Adipose tissue (tissue), 3 donors: ENCODE results near the gene RNF149. TPM values are rescaled to one million over a fixed set of nuclear protein-coding genes. Genes with fewer than 3 reads are reported as not detected.
A peak's percentile ranks its signal among the peaks of the same experiment; 100 is the strongest.
"Not testable (repeated sequence)": the region's sequence is repeated elsewhere in the genome, so short reads cannot be mapped to it uniquely, and the experiment has no call there.

Experiments used
- H3K27ac ChIP-seq: one replicate; pipeline ENCODE4 v1.5.1; 2013; ENCODE audit warnings: low read depth, low read length
- whole genome bisulfite sequencing, 3 donors: extraction: QIAGEN DNeasy Blood & Tissue Kit; methylation state at CpG; one replicate each; pipeline ENCODE4 v1.1.7; 2013; 5-methylcytosine and 5-hydroxymethylcytosine counted together
- polyA plus RNA-seq, 3 donors: library from polyadenylated mRNA; stranded (reverse); fragments of 200-250 nt; gene quantifications; one replicate each; pipeline ENCODE4 v1.2.3, GENCODE V29; 2013
- donor health status: healthy with polysubstance abuse.
- donor health status: Bipolar disorder and iron deficiency.
- donor health status: healthy.

RNF149 gene
- polyA plus RNA-seq, 3 donors = 21.0 to 41.5 (median 21.8) TPM

DNA sequence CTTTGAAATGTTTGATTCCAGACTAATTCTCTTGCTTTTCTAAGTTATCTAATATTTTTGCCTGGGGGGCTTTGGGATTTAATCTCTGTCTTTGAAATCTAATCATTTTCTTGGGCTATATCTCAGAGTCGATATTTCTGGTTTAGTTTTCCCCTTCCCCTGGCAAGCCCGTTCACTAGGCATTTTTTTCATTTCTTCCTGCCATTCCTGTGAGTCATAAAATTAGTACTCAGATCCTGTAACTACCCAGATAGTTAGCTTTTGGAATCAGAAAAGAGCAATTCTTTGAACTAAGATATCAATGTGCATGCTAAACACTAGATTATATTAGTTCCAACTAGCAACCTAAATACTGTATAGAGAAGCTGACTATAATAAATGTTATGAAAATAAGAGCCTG is 29.4 kb upstream of the RNF149 start:
- 43 to 69% (median 50%) methylated on average over 2 of the region's 2 CpGs for WGBS, 3 donors
- H3K27ac ChIP-seq = no peak overlapping the region

DNA sequence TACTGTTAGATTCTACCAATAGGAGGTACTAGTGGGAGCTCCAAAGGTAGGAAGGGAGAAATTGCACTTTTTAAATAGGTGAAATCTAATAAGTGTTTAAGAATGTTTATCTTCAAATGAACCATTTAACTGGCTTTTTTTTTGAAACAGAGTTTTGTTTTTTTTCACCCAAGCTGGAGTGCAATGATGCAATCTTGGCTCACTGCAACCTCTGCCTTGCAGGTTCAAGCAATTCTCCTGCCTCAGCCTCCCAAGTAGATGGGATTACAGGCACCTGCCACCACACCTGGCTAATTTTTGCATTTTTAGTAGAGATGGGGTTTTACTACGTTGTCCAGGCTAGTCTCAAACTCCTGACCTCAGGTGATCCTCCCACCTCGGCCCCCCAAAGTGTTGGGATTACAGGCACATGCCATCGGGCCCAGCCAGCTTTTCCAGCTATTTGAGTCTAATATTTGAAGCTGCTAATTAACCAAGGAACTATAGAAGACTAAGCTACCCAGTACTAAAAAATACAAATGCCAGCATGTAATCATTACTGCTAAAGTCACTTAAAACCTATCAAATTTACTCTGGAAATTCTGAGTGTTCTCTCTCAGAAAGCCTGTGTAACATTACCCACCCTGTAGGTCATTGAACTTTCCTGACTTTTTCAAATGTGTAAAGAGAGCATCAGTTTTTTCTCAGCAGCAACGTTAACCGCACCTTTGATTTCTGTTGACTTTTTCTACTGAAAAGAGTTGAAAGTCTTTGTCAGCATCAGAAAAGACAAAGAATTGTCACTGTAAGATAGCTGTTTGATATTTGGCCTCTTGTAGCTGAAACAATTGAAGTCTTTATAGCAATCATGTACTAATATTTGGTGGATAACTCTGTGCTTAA is 24.6 kb upstream of the RNF149 start:
- WGBS, 3 donors = 70 to 72% (median 72%) methylated on average over 5 of the region's 5 CpGs
- H3K27ac ChIP-seq = no peak overlapping the region

DNA sequence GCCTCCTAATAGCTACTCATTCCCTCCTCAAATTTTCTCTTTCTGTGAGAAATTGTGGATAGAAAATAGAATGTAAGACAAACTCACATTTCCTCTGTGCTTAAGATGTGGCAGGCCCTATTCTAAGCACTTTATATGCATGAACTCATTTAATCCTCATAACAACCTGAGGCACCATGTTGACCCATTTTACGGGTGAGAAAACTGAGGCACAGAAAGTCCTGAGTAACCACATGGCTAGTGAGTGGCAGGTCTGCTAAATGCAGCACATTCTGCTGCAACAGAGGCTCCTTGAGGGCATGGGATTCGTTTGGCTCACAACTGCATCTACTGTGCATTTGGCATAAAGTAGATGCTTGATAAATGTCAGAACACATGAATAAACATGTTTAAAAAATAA is 22.7 kb upstream of the RNF149 start:
- H3K27ac ChIP-seq = no peak overlapping the region
- WGBS, 3 donors = 82 to 93% (median 86%) methylated on average over 2 of the region's 2 CpGs

DNA sequence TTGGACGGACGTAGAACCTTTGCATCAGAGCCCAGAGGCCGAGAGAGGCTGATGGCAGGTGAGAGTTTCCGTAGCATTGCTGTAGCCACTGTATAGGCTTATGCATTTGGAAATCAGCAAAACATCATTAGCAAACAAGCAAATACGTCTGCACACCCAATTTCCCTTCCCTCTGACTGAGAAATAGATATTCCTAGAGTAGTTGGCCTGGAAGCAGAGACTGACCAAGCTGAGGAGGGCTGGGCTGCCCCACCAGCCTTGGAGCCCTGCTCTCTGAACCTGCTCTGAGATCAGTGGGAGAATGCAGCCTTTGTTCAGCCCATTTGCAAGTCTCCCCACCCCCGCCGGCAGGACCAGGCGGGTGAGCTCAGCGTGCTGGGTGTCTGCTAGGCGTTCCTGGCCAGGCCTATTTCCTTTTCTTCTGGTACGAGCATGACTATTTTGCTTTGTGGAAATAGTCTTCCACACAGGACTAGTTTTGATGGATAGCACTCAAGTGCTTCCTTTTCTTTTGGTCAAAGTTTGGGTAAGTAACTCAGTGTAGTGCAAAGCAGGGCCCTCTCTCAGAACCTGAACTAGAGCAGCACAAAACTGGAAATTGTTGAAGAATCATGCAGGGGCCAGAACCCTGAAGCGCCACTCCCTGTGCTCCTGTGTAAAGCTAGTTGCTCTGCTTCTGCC is 21.9 kb upstream of the RNF149 start:
- 58 to 66% (median 63%) methylated on average over 12 of the region's 12 CpGs for WGBS, 3 donors
- no peak overlapping the region for H3K27ac ChIP-seq

DNA sequence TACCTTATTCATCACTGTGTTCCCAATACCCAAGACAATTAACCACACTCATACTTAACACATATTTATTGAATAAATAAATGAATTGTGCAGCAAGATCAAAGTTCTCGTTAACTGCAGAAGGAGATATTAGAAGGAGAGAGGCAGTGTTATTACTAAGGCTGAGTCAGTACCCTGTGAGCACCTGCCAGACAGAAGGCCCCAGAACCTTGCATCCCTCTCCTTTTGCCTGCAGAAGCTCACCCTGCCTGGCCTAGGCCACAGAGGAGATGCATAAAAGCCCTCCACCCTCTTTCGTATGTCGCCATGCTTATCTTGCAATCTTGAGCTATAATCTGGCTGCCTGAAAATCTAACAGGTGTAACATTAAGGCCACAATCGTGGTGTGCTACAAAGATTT is 20.5 kb upstream of the RNF149 start:
- peak overlapping the region; percentile 72 for H3K27ac ChIP-seq
- 52 to 80% (median 59%) methylated on average over 4 of the region's 4 CpGs for WGBS, 3 donors

DNA sequence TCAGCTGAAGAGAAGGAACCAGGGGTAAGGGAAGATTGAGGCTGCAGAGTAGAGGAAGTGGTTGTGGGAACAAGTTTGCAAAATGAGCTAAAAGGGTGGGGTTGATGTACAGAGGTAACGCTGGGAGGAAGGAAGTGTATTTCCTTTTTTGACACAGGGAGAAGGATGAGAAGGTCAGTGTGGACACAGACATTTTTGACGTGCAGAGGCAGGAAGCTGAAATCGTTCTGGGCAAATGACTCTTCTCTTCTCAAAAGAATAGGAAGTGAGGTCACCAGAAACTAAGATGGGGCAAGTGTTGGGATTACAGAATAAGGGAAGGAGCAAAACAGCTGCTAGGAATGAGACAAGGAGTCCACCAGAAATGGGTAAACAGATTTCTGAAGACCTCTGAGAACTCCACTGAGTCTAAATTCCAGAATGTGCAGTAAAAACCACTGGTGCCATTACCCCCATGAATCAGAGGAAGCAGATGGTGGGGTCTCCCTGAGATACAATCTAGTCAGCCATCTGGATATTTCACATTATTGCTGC is 20.0 kb upstream of the RNF149 start:
- H3K27ac ChIP-seq = no peak overlapping the region
- 14 to 49% (median 22%) methylated on average over 3 of the region's 3 CpGs for WGBS, 3 donors

DNA sequence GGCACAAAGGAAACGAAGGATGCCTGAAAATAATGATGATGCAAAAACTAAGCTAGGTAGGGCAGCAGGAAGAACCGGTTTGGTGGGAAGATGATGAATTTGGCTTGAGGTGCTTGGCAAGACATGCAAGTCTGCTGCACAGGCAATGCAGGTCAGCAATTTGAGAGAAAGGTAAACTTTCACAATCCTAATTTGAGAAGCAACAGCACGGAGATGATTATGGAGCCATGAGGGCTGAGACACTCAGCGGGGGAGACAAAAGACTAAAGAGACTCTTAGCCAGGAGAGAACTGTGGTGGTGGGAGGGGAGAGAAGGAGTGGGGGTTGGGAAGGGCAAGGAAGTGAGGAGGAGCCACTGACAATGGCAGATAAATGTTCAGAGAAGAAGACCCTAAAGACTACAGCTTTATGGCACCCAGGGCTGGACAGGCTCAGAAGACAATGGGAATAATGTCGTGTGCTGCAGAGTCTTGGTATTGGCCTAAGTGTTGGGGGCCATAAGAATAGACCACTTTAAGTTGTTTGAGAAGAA is 19.4 kb upstream of the RNF149 start:
- WGBS, 3 donors = 36 to 51% (median 50%) methylated on average over 5 of the region's 5 CpGs
- H3K27ac ChIP-seq = peak overlapping the region; percentile 40

DNA sequence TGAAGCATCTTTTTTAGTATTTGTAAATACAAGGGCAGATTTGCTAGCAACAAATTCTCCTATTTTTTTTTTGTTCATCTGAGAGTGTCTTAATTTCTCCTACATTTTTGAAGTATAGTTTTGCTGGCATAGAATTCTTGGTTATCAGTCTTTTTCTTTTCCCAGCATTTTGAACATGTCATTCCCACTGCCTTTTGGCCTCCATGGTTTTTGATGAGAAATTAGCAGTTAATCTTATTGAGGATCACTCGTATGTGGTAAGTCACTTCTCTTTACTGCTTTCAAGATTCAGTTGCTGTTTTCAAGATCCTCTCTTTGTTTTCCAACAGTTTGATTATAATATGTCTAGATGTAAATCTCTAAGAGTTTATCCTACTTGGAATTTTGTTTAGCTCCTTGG is 16.9 kb upstream of the RNF149 start:
- H3K27ac ChIP-seq = no peak overlapping the region
- 86 to 91% (median 90%) methylated on average over 1 of the region's 1 CpG for WGBS, 3 donors

DNA sequence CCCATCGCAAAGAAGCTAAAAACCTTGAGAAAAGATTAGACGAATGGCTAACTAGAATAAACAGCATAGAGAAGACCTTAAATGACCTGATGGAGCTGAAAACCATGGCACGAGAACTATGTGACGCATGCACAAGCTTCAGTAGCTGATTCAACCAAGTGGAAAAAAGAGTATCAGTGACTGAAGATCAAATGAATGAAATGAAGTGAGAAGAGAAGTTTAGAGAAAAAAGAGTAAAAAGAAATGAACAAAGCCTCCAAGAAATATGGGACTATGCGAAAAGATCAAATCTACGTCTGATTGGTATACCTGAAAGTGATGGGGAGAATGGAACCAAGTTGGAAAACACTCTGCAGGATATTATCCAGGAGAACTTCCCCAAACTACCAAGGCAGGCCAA is 8.1 kb upstream of the RNF149 start:
- not testable (repeated sequence) for H3K27ac ChIP-seq
- 80 to 95% (median 92%) methylated on average over 4 to 6 of the region's 6 CpGs for WGBS, 3 donors

DNA sequence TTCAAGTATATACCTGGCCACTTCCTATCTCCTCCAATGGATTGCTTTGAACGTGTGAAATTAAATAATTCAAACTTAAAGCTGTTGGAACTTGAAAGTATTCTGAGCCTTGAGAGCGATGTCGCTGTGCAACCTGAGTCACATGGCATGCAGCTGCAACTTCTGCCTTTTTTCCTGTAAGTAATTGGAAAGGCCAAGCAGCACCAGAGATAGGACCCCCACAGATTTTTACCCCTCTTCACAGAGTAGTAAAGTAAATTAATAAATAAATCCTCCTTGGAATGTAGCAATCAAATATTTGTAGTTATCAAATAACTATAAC is 3.2 kb upstream of the RNF149 start:
- H3K27ac ChIP-seq = no peak overlapping the region
- WGBS, 3 donors = 32 to 56% (median 55%) methylated on average over 3 of the region's 3 CpGs

DNA sequence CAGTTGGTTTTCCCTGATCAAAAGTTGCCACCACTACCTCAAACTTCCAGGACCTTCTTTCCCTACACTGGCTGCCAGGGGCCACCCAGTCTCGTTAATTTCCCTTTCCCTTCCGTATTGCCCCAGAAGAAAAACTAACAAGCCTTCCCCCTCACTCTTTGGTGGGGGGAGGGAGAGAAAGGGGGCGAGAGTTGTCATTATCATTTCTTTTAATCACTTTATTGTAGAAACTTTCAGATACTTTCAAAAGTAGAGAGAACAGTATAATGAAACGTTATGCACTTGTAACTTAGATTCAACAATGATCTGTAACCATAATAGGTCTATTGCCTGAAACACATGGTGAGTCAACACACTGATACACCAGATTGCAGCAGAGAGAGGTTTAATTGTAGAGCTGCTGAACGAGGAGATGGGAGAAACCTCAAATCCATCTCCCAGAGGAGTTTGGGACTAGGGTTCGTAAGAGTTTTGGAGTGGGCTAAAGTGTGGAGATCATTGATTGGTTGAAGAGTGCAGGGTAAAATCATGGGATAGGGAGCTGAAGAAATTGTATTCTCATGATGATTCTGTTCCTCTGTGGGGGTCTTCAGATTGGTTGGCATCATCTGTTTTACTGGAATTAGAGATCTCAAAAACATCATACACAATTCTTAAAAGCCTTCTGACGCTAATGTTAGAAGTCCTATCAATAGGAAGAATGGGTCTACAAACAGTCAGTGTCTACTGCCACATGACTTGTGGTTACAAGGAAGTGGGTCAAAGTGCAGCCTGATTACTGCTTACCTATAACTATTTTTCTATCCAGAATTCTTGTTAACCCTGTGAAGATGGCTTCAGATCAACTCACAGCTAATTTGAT is 2.6 kb upstream of the RNF149 start:
- 72 to 77% (median 72%) methylated on average over 7 of the region's 7 CpGs for WGBS, 3 donors
- peak overlapping the region; percentile 31 for H3K27ac ChIP-seq

DNA sequence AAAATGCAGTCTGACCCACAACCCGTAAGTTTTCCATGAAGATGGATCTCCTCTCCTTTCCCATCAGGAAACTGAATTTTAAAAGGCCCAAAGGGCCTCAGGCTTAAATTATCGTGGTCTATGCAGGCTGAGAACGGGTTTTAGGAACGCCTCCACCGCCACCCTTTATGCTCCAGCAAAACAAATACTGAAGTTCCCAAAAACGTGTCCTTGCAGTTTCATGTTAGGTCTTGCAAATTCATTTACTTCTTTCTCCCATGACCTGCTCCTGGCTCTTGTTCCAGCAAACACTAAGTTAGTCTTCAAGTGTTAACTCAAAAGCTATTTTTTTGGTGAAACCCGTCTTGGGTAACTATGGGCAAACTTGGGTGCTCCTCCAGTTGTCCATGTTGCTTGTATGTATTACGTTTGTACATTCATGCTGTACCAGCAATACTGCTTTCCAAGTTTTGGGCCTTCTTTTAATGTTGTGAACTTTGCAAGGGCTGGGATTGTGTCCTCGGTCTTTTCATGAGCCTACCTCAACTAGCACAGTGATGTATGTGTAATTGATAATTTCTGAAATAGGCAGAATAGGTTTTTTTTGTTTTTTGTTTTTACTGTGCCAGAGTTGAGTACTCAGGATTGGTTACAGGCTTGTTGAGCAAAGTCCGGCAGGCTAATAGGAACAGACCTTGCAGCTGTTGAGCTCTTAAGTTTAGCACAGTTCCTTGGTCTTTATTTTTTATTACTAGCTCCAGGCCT is 1.8 kb upstream of the RNF149 start:
- WGBS, 3 donors = 71 to 87% (median 75%) methylated on average over 10 of the region's 10 CpGs
- H3K27ac ChIP-seq = peak overlapping the region; percentile 31

DNA sequence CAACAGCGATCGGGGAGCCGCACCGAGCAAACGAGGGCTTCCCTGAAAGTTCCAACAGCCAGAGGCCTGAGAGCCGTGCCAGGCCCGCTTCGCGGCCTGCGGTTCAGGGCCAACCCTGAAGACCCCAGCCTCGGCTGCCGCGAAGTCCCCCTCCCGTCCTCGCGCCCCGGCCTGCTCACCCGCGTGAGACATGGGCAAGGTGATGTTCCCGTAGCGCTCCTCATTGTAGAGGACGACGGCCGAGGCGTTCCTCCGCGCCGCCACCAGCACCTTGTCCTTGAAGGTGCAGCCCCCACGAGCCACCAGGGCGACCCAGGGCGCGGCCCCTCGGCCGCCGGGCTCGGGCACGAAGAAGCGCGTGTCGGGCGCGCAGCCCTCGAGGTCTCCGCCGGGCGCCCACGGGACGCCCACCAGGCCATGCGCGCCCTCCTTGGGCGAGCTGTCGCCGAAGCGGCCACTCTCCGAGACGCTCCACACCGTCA is 510 bp downstream of the RNF149 start:
- peak overlapping the region; percentile 91 for H3K27ac ChIP-seq
- WGBS, 3 donors = 0 to 1% (median 0%) methylated on average over 40 to 57 of the region's 57 CpGs

DNA sequence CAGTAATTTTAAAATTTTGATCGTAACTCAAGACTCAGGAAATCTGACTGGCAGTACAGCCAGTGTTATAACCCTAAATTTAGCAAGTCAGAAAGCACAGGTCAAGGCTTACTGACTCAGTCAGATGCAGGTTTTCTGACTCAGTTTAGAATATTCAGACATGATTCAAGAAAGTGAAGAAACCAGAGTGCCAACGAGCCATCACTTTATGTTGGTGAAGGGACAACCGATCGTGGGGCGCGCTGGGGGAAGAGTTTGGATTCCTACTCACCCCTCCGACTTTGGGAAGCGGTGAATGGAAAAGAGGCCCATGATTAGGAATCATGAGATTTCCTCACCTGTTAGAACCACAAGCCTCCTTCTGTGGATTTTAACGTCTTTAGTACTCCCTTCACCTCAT is 998 bp downstream of the RNF149 start:
- peak overlapping the region; percentile 91 for H3K27ac ChIP-seq
- WGBS, 3 donors = 21 to 43% (median 31%) methylated on average over 9 of the region's 9 CpGs

DNA sequence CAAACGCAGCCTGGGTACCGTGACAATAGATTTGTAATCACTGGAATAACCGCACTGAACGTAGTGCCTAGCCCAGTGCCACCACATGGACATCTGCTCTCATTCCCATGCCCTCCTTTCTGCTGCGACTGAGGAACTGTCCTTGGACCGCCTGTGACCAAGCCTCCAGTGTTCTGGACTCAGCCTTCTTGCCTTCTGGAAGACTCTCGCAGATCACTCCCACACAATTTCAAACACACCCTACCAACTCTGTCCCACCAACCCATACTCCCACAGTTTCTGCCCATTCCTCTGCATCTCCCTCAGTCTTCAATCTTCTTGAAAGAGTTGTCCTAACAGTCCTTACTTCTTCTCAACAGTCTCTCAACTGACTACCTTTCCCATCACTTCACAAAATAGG is 2.1 kb downstream of the RNF149 start:
- no peak overlapping the region for H3K27ac ChIP-seq
- 21 to 47% (median 39%) methylated on average over 7 of the region's 7 CpGs for WGBS, 3 donors

DNA sequence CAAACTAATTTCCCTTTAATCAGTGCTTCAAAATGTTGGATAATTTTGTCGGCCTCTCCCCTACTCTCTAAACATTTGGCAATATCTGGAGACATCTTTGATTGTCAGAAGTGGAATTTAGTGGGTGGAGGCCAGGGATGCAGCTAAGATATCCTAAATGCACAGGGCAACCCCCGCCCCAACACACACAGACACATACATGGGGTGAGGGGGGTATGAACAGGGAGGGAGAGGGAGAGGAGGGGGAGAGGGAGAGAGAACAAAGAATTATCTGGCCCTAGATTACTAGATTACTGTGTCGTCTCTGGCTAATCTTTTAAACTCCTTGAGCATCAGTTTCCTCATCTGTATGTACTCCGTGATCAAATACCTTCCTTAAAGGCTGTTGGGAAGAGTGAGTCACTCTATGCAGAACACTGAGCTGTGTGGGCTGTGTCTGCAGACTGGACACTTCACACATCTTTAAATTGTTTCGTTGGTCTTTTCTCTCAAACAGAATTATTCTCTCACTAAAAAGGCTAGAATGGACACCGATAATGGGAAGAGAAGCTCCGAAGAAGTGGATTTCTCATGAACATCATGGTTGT is 2.9 kb downstream of the RNF149 start:
- WGBS, 3 donors = 58 to 69% (median 67%) methylated on average over 7 of the region's 7 CpGs
- no peak overlapping the region for H3K27ac ChIP-seq

DNA sequence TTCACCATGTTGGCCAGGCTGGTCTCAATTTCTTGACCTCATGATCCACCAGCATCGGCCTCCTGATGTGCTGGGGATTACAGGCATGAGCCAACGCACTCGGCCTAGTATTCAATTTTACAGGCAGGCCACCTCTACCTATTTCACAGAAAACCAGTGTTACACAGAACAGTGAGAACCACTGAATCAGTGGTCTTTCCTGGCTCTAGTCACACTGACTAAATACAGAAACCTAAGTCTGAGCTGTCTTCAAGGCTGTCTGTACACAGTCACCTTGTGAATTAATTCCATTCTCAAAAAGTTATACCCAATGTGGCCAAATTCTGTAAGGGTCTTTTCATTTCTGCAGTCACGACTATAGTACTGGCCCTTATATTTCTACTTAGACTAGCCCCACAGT is 3.5 kb downstream of the RNF149 start:
- 85 to 93% (median 88%) methylated on average over 4 of the region's 4 CpGs for WGBS, 3 donors
- H3K27ac ChIP-seq = no peak overlapping the region
